ENCODE results near the gene PUS7. TPM values are rescaled to one million over a fixed set of nuclear protein-coding genes. Genes with fewer than 3 reads are reported as not detected.
A peak's percentile ranks its signal among the peaks of the same experiment; 100 is the strongest.

PUS7 gene
- total RNA-seq, 1 donor from 2014 or later = 29.5 TPM

GRCh38 chr7:105487579-105488571 lies 34.2 kb downstream of the PUS7 start:
- TF ChIP-seq, protein P1, sequence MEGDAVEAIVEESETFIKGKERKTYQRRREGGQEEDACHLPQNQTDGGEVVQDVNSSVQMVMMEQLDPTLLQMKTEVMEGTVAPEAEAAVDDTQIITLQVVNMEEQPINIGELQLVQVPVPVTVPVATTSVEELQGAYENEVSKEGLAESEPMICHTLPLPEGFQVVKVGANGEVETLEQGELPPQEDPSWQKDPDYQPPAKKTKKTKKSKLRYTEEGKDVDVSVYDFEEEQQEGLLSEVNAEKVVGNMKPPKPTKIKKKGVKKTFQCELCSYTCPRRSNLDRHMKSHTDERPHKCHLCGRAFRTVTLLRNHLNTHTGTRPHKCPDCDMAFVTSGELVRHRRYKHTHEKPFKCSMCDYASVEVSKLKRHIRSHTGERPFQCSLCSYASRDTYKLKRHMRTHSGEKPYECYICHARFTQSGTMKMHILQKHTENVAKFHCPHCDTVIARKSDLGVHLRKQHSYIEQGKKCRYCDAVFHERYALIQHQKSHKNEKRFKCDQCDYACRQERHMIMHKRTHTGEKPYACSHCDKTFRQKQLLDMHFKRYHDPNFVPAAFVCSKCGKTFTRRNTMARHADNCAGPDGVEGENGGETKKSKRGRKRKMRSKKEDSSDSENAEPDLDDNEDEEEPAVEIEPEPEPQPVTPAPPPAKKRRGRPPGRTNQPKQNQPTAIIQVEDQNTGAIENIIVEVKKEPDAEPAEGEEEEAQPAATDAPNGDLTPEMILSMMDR (IDR thresholded peaks at IDR 0.05; ENCODE audit: insufficient read depth, low read length, severe bottlenecking) = peak; percentile 38
- FAIRE-seq = no peak
- peaks cover 1% of the 10 kb centered on the region for H3K36me3 ChIP-seq (ENCODE audit: control insufficient read depth, insufficient read depth, low read length)
- H3K4me3 ChIP-seq (ENCODE audit: low read depth, low read length) = no peak overlapping the region
- DNase-seq (ENCODE audit: low read depth) = peak; percentile 76
- no peaks in the 10 kb centered on the region for H3K27me3 ChIP-seq (ENCODE audit: control insufficient read depth, insufficient read depth, low read length)

GRCh38 chr7:105480931-105481330 lies 41.1 kb downstream of the PUS7 start:
- H3K4me3 ChIP-seq (ENCODE audit: low read depth, low read length) = no peak overlapping the region
- H3K27me3 ChIP-seq (ENCODE audit: control insufficient read depth, insufficient read depth, low read length) = no peaks in the 10 kb centered on the region
- no peak for FAIRE-seq
- DNase-seq (ENCODE audit: low read depth) = no peak
- TF ChIP-seq, protein P1 (IDR thresholded peaks at IDR 0.05; ENCODE audit: insufficient read depth, low read length, severe bottlenecking) = no peak
- peaks cover 3% of the 10 kb centered on the region for H3K36me3 ChIP-seq (ENCODE audit: control insufficient read depth, insufficient read depth, low read length)

- no peak for FAIRE-seq
- Histone ChIP-seq H3K4me3 (ENCODE audit: low read depth, low read length) (no peak overlapping the region), H3K36me3 (ENCODE audit: control insufficient read depth, insufficient read depth, low read length) (peaks cover 2% of the 10 kb centered on the region), H3K27me3 (ENCODE audit: control insufficient read depth, insufficient read depth, low read length) (no peaks in the 10 kb centered on the region)
- TF ChIP-seq, protein P1 (IDR thresholded peaks at IDR 0.05; ENCODE audit: insufficient read depth, low read length, severe bottlenecking) = no peak
- DNase-seq (ENCODE audit: low read depth) = no peak
Observed at GRCh38 chr7:105478606-105479005, 43.5 kb downstream of the PUS7 start.

- TF ChIP-seq, protein P1 (IDR thresholded peaks at IDR 0.05; ENCODE audit: insufficient read depth, low read length, severe bottlenecking) = no peak
- Histone ChIP-seq H3K27me3 (ENCODE audit: control insufficient read depth, insufficient read depth, low read length) (no peaks in the 10 kb centered on the region), H3K36me3 (ENCODE audit: control insufficient read depth, insufficient read depth, low read length) (peaks cover 2% of the 10 kb centered on the region), H3K4me3 (ENCODE audit: low read depth, low read length) (no peak overlapping the region)
- DNase-seq (ENCODE audit: low read depth) (no peak), FAIRE-seq (no peak)
Observed at GRCh38 chr7:105477908-105478307, 44.2 kb downstream of the PUS7 start.

- TF ChIP-seq, protein P1 (IDR thresholded peaks at IDR 0.05; ENCODE audit: insufficient read depth, low read length, severe bottlenecking) = no peak
- DNase-seq (ENCODE audit: low read depth) (no peak), FAIRE-seq (no peak)
- no peaks in the 10 kb centered on the region for H3K36me3 ChIP-seq (ENCODE audit: control insufficient read depth, insufficient read depth, low read length)
- H3K27me3 ChIP-seq (ENCODE audit: control insufficient read depth, insufficient read depth, low read length) = no peaks in the 10 kb centered on the region
- H3K4me3 ChIP-seq (ENCODE audit: low read depth, low read length) = no peak overlapping the region
Observed at GRCh38 chr7:105474045-105474444, 48.0 kb downstream of the PUS7 start.
